T-cell (primary cell): ENCODE measurements around the gene SPINT4. TPM values are rescaled to one million over a fixed set of nuclear protein-coding genes. Genes with fewer than 3 reads are reported as not detected.
"Not testable (repeated sequence)": the region's sequence is repeated elsewhere in the genome, so short reads cannot be mapped to it uniquely, and the experiment has no call there.

ENCODE experiments used
- ATAC-seq, 4 experiments: fragments of 200-7000 bp in 3 of 4; fragments of 150-1000 bp in 1 of 4; cut with Tn5 transposase; replicated peaks in 1 of 4; 1 replicate in 3 of 4; 2 replicates in 1 of 4; pipeline ENCODE4 v1.10.0; 2021; ENCODE audit warnings: moderate library complexity in 3 of 4, mild to moderate bottlenecking in 2 of 4, moderate number of reproducible peaks in 1 of 4
- CTCF ChIA-PET, 2 donors: fragments of 300-600 bp; sonication (Branson Sonifier 250); formaldehyde crosslinking; loops; one replicate each; lab custom pipeline; 2022; ENCODE audit warnings: antibody characterized with exemption in 2 of 2; lab: Charles Lee
- POLR2A ChIA-PET, 2 donors: fragments of 300-600 bp; sonication (Branson Sonifier 250); formaldehyde crosslinking; loops; one replicate each; lab custom pipeline; 2022; ENCODE audit warnings: antibody characterized with exemption in 2 of 2; lab: Charles Lee
- DNase-seq, 35 experiments: peaks; one replicate each; pipeline versions ENCODE4 v3.0.0 to v3.0.0-alpha.2; 2013 to 2023
- H3K27ac ChIP-seq: one replicate; pipeline ENCODE4 v1.5.1; 2013; ENCODE audit warnings: low read length
- H3K27me3 ChIP-seq, 2 experiments: replicated peaks in 1 of 2; 1 replicate in 1 of 2; 2 replicates in 1 of 2; pipeline versions ENCODE4 v1.6.1 to v1.7.0; 2013; ENCODE audit warnings: low read length in 1 of 2, mixed read lengths in 1 of 2; ENCODE audit not compliant: control insufficient read depth in 2 of 2, insufficient read depth in 2 of 2; ENCODE audit errors: extremely low read depth in 1 of 2
- H3K36me3 ChIP-seq, 2 donors: 1 replicate in 1 of 2; 2 replicates in 1 of 2; pipeline versions ENCODE4 v1.6.1 to v1.7.0; 2013; ENCODE audit warnings: low read length in 1 of 2; ENCODE audit not compliant: control insufficient read depth in 2 of 2, insufficient read depth in 1 of 2; ENCODE audit errors: extremely low read depth in 1 of 2
- H3K4me1 ChIP-seq, 2 experiments: 1 replicate in 1 of 2; 2 replicates in 1 of 2; pipeline versions ENCODE4 v1.6.1 to v1.7.0; 2013; ENCODE audit warnings: low read length in 2 of 2, mixed read lengths in 1 of 2; ENCODE audit not compliant: insufficient read depth in 2 of 2, control insufficient read depth in 1 of 2; ENCODE audit errors: extremely low read depth in 1 of 2
- H3K4me3 ChIP-seq, 2 donors: 1 replicate in 1 of 2; 2 replicates in 1 of 2; pipeline versions ENCODE4 v1.5.1 to v1.7.0; 2013; ENCODE audit warnings: mild to moderate bottlenecking in 2 of 2, low read length in 1 of 2, moderate library complexity in 1 of 2; ENCODE audit not compliant: control insufficient read depth in 1 of 2; ENCODE audit errors: extremely low read depth in 1 of 2
- H3K9me3 ChIP-seq: 2 replicates; pipeline ENCODE4 v1.7.0; 2013
- H3K27ac Mint-ChIP-seq, 2 donors: one replicate each; pipeline ENCODE4 v1.8.0; 2020 to 2021; ENCODE audit warnings: mild to moderate bottlenecking in 2 of 2, mixed read lengths in 2 of 2
- H3K27me3 Mint-ChIP-seq, 2 donors: one replicate each; pipeline ENCODE4 v1.8.0; 2021 to 2022; ENCODE audit warnings: mixed read lengths in 2 of 2
- H3K36me3 Mint-ChIP-seq: one replicate; pipeline ENCODE4 v1.8.0; 2021; ENCODE audit warnings: mixed read lengths
- H3K4me1 Mint-ChIP-seq, 3 donors: one replicate each; pipeline ENCODE4 v1.8.0; 2020 to 2022; ENCODE audit warnings: mixed read lengths in 3 of 3, mild to moderate bottlenecking in 1 of 3
- H3K4me3 Mint-ChIP-seq, 3 donors: one replicate each; pipeline ENCODE4 v1.8.0; 2020 to 2022; ENCODE audit warnings: mild to moderate bottlenecking in 3 of 3, mixed read lengths in 3 of 3, moderate library complexity in 3 of 3
- H3K9me3 Mint-ChIP-seq, 3 donors: one replicate each; pipeline ENCODE4 v1.8.0; 2020 to 2022; ENCODE audit warnings: mixed read lengths in 3 of 3
- WGBS: methylation state at CpG from one replicate; pipeline ENCODE4 v1.1.5; 2013; ENCODE audit warnings: missing lambda C conversion rate; ENCODE audit not compliant: insufficient coverage; 5-methylcytosine and 5-hydroxymethylcytosine counted together
- total RNA-seq, 35 experiments: library from RNA in 6 of 35; stranded (reverse) in 6 of 35; fragments of 120-200 nt in 1 of 35; gene quantifications; one replicate each; pipeline versions ENCODE4 v1.2.1 to v1.2.4 and lab custom pipeline; 2013 to 2026

SPINT4 gene
- total RNA-seq, 5 donors from 2014 or later (not counting 1 experiment from before 2014, with no cell fraction given), result not detected

DNA sequence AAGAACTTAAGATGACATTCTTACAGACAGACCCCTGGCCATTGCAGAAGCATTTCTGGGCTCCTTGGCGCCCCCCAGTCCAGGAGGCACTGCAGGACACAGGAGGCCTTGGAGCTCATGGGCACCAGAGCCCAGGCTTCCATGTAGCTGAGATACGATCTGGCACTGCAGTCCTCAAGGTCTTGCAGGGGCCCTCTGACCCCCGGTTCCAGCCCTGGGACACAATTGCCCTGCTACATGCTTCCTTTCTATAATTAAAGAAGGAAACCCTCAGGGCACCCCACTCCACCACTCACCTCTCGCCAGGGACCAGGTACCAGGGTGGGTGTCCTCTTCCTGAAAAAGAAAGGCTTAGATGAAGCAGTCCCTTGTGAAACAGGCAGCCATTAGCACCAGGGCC lies 35.9 kb downstream of the SPINT4 start:
- Mint-ChIP-seq H3K27ac (no peak overlapping the region), H3K27me3 (peaks cover 9 to 18% of the 10 kb centered on the region in 2 donors), H3K9me3 (peaks cover 0 to 7% (median 5%) of the 10 kb centered on the region in 3 donors), H3K36me3 (no peaks in the 10 kb centered on the region), H3K4me1 (no peaks in the 10 kb centered on the region), H3K4me3 (no peak overlapping the region)
- no peak overlapping the region for H3K4me3 ChIP-seq
- H3K36me3 ChIP-seq, result no peaks in the 10 kb centered on the region
- H3K27me3 ChIP-seq, result peaks cover 0 to 3% of the 10 kb centered on the region in 2 experiments
- H3K4me1 ChIP-seq, result no peaks in the 10 kb centered on the region
- ChIA-PET POLR2A (no interaction called here), CTCF (no interaction called here)
- ATAC-seq (no peak), DNase-seq (no peak)
- H3K9me3 ChIP-seq, result no peaks in the 10 kb centered on the region
- H3K27ac ChIP-seq, result no peak overlapping the region
- 94% methylated on average over 2 of the region's 4 CpGs for WGBS

DNA sequence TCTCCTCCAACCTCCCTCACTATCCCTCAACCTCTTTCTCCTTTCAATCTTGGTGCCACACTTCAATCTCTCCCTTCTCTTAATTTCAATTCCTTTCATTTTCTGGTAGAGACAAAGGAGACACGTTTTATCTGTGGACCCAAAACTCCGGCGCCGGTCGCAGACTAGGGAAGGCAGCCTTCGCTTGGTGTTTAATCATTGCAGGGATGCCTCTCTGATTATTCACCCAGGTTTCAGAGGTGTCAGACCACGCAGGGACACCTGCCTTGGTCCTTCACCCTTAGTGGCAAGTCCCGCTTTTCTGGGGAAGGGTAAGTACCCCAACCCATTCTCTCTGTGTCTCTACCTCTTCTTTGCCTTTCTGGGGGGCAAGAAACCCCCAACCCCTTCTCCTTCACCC lies 37.8 kb downstream of the SPINT4 start:
- H3K4me1 Mint-ChIP-seq, DNase-seq, H3K27ac ChIP-seq, H3K4me3 ChIP-seq, H3K27me3 ChIP-seq, H3K4me1 ChIP-seq, H3K27ac Mint-ChIP-seq, POLR2A ChIA-PET, ATAC-seq, H3K4me3 Mint-ChIP-seq, H3K36me3 ChIP-seq, H3K9me3 Mint-ChIP-seq, CTCF ChIA-PET, H3K36me3 Mint-ChIP-seq, H3K9me3 ChIP-seq: not testable (repeated sequence)
- peaks cover 9 to 14% of the 10 kb centered on the region in 2 donors for H3K27me3 Mint-ChIP-seq
- WGBS, result no CpG with 5 or more reads among the region's 8 CpGs

DNA sequence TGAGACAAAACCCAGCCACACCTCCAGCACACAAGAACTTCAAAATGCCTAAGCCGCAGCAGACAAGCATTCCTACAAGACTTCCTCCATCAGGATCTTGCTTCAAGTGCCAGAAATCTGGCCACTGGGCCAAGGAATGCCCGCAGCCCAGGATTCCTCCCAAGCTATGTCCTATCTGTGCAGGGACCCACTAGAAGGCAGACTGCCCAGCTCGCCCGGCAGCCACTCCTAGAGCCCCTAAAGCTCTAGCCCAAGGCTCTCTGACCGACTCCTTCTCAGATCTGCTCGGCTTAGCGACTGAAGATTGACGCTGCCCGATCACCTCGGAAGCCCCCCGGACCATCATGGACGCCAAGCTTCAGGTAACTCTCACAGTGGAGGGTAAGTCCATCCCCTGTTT lies 39.8 kb downstream of the SPINT4 start:
- H3K4me1 Mint-ChIP-seq, H3K4me3 ChIP-seq, H3K36me3 ChIP-seq, H3K27me3 Mint-ChIP-seq, H3K9me3 ChIP-seq, H3K36me3 Mint-ChIP-seq, H3K4me1 ChIP-seq, POLR2A ChIA-PET, DNase-seq, H3K27ac ChIP-seq, ATAC-seq, H3K4me3 Mint-ChIP-seq, H3K27me3 ChIP-seq, H3K27ac Mint-ChIP-seq, CTCF ChIA-PET, H3K9me3 Mint-ChIP-seq: not testable (repeated sequence)
- 74% methylated on average over 4 of the region's 12 CpGs for WGBS

DNA sequence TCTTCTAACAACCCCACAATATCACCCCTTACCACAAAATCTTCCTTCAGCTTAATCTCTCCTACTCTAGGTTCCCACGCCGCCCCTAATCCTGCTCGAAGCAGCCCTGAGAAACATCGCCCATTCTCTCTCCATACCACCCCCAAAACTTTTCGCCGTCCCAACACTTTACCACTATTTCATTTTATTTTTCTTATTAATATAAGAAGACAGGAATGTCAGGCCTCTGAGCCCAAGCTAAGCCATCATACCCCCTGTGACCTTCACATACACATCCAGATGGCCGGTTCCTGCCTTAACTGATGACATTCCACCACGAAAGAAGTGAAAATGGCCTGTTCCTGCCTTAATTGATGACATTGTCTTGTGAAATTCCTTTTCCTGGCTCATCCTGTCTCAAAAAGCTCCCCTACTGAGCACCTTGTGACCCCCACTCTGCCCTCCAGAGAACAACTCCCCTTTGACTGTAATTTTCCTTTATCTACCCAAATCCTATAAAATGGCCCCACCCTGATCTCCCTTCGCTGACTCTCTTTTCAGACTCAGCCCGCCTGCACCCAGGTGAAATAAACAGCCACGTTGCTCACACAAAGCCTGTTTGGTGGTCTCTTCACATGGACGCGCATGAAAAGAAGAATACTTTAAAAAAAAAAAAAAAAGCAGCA lies 42.6 kb downstream of the SPINT4 start:
- H3K9me3 ChIP-seq, H3K36me3 Mint-ChIP-seq, H3K9me3 Mint-ChIP-seq, H3K4me1 Mint-ChIP-seq, DNase-seq, ATAC-seq, H3K27ac ChIP-seq, H3K36me3 ChIP-seq, H3K4me1 ChIP-seq, H3K27me3 ChIP-seq, H3K4me3 Mint-ChIP-seq, H3K27ac Mint-ChIP-seq, H3K27me3 Mint-ChIP-seq, H3K4me3 ChIP-seq, POLR2A ChIA-PET: not testable (repeated sequence)
- 80% methylated on average over 4 of the region's 13 CpGs for WGBS
- CTCF ChIA-PET, result interaction anchor here in 1 of 2 donors (0.7 kb wide), 1 partner anchor 23 kb away, joined by 3 read pairs; no protein-coding TSS in a partner anchor

DNA sequence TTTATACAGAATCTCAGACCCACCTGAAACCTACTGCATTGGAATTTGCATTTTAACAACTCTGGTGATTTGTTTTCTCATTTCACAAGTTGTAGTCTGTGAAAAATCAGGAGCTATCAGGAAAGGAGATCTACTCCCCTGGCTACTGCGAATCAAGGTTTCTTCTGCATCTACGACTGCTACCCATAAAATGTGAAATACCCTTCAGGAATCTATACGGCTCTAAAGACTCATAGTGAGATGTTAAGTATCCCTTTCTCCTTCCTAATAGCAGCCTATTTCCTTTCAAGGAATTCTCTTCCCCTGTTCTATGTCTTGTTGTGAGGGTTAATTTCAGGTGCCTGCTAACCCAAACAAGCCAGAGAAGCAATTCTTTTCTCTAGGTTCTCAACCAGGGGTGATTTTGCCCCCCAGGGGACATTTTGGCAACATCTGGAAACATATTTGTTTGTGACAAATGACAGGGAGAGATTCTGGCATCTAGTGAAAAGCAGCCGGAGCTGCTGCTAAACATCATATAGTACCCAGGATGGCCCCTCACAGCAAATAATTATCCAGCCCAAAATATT lies 43.2 kb downstream of the SPINT4 start:
- Histone ChIP-seq H3K4me3 (no peak overlapping the region), H3K4me1 (no peaks in the 10 kb centered on the region), H3K9me3 (no peaks in the 10 kb centered on the region), H3K36me3 (no peaks in the 10 kb centered on the region), H3K27ac (no peak overlapping the region), H3K27me3 (no peaks in the 10 kb centered on the region)
- ATAC-seq, result no peak
- Mint-ChIP-seq H3K27ac (no peak overlapping the region), H3K9me3 (no peaks in the 10 kb centered on the region), H3K27me3 (peaks cover 9 to 10% of the 10 kb centered on the region in 2 donors), H3K4me3 (no peak overlapping the region), H3K4me1 (no peaks in the 10 kb centered on the region), H3K36me3 (no peaks in the 10 kb centered on the region)
- CTCF ChIA-PET, result interaction anchor here in 1 of 2 donors (0.7 kb wide), 1 partner anchor 22 kb away, joined by 3 read pairs; no protein-coding TSS in a partner anchor
- no peak for DNase-seq
- WGBS, result no CpG with 5 or more reads among the region's 4 CpGs
- POLR2A ChIA-PET, result interaction anchor here in 1 of 2 donors (0.6 kb wide), 1 partner anchor 658 kb away, joined by 7 read pairs; no protein-coding TSS in a partner anchor

DNA sequence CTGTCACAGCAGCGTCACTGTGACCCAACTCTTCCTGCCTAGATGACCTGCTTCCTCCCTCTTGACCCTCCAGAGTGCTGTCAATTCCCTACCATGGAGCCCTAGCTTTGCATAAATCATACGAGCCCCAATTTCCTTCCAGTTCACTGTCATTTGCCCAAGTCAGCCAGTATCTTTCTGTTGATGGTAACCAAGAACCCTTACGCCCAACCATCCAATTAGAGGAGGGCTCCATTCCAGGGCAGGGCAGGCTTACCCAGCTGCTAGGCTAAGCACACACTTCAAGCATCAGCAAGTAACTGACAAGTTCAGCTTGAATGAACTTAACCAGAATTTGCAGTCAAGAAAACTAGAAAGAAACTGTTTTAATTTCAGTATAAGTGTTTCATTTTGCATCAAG lies 43.8 kb downstream of the SPINT4 start:
- H3K27me3 ChIP-seq, result no peaks in the 10 kb centered on the region
- H3K9me3 ChIP-seq, result no peaks in the 10 kb centered on the region
- ChIA-PET CTCF (no interaction called here), POLR2A (no interaction called here)
- 60% methylated on average over 1 of the region's 3 CpGs for WGBS
- H3K9me3 Mint-ChIP-seq, result no peaks in the 10 kb centered on the region
- no peak overlapping the region for H3K4me3 ChIP-seq
- H3K27me3 Mint-ChIP-seq, result peaks cover 4% of the 10 kb centered on the region in 2 donors
- peaks cover 0 to 3% (median 3%) of the 10 kb centered on the region in 3 donors for H3K4me1 Mint-ChIP-seq
- no peak for DNase-seq
- H3K36me3 Mint-ChIP-seq, result no peaks in the 10 kb centered on the region
- no peak overlapping the region for H3K27ac ChIP-seq
- no peak overlapping the region for H3K27ac Mint-ChIP-seq
- ATAC-seq, result no peak
- H3K4me1 ChIP-seq, result peaks cover 0 to 2% of the 10 kb centered on the region in 2 experiments
- H3K4me3 Mint-ChIP-seq, result no peak overlapping the region
- H3K36me3 ChIP-seq, result no peaks in the 10 kb centered on the region
